C4-2B (cell line): Measurements from ENCODE around the gene SYNPO2.

Experiments used
- ZFX ChIP-seq: fragments of 450-650 bp; IDR thresholded peaks from 2 replicates; pipeline ENCODE4 v1.6.1; 2017
- TF ChIP-seq, protein P1 (sequence below): fragments of 450-650 bp; conservative IDR thresholded peaks from 2 replicates; pipeline ENCODE4 v1.5.1; 2017; ENCODE audit warnings: mild to moderate bottlenecking

DNA sequence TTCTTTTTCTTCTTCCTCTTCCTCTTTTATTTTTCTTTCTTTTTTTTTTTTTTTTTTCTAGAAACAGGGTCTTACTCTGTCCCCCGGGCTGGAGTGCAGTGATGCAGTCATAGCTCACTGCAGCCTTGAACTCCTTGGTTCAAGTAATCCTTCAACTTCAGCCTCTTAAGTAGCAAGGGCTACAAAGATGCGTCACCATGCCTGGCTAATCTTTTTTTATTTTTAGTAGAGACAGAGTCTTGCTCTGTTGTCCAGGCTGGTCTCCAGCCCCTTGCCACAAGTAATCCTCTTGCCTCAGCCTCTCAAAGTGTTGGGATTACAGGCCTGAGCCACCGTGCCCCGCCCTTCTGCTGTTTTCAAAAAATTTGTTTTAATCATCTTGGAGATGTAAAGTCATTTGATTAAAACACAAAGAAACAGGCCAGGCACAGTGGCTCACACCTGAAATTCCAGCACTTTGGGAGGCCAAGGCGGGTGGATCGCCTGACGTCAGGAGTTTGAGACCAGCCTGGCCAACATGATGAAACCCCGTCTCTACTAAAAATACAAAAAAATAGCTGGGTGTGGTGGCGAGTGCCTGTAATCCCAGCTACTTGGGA is 28.1 kb downstream of the SYNPO2 start:
- TF ChIP-seq, protein P1, sequence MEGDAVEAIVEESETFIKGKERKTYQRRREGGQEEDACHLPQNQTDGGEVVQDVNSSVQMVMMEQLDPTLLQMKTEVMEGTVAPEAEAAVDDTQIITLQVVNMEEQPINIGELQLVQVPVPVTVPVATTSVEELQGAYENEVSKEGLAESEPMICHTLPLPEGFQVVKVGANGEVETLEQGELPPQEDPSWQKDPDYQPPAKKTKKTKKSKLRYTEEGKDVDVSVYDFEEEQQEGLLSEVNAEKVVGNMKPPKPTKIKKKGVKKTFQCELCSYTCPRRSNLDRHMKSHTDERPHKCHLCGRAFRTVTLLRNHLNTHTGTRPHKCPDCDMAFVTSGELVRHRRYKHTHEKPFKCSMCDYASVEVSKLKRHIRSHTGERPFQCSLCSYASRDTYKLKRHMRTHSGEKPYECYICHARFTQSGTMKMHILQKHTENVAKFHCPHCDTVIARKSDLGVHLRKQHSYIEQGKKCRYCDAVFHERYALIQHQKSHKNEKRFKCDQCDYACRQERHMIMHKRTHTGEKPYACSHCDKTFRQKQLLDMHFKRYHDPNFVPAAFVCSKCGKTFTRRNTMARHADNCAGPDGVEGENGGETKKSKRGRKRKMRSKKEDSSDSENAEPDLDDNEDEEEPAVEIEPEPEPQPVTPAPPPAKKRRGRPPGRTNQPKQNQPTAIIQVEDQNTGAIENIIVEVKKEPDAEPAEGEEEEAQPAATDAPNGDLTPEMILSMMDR = no peak
- TF ChIP-seq ZFX = no peak
